Caki2 (cell line): ENCODE measurements around the gene LUC7L. TPM values are rescaled to one million over a fixed set of nuclear protein-coding genes. Genes with fewer than 3 reads are reported as not detected.
A peak's percentile ranks its signal among the peaks of the same experiment; 100 is the strongest.
"Not testable (repeated sequence)": the region's sequence is repeated elsewhere in the genome, so short reads cannot be mapped to it uniquely, and the experiment has no call there.

ENCODE experiments used
- DNase-seq: peaks from one replicate; pipeline ENCODE4 v3.0.0-alpha.2; 2015; ENCODE audit warnings: low read depth
- in situ Hi-C: cut with HindIII; loops from 2 replicates; pipeline ENCODE4 v1.10.0; 2016; ENCODE audit warnings: low sequenced_read_pairs, low pct_unique_long_range_greater_than_20kb, mixed read lengths
- total RNA-seq: library from RNA; depleted of rRNA; stranded (reverse); fragments of >200 nt; shearing (Covaris generic); gene quantifications from 2 replicates; pipeline ENCODE4 v1.2.3, GENCODE V29; 2014; ENCODE audit warnings: low replicate concordance

Gene LUC7L
- total RNA-seq, 1 experiment from 2014 or later, result 32.7 TPM

GRCh38 chr16:173928-174769, 55.1 kb downstream of the LUC7L start:
- in situ Hi-C loops, result not testable (repeated sequence)
- peak; percentile 25 for DNase-seq

DNA sequence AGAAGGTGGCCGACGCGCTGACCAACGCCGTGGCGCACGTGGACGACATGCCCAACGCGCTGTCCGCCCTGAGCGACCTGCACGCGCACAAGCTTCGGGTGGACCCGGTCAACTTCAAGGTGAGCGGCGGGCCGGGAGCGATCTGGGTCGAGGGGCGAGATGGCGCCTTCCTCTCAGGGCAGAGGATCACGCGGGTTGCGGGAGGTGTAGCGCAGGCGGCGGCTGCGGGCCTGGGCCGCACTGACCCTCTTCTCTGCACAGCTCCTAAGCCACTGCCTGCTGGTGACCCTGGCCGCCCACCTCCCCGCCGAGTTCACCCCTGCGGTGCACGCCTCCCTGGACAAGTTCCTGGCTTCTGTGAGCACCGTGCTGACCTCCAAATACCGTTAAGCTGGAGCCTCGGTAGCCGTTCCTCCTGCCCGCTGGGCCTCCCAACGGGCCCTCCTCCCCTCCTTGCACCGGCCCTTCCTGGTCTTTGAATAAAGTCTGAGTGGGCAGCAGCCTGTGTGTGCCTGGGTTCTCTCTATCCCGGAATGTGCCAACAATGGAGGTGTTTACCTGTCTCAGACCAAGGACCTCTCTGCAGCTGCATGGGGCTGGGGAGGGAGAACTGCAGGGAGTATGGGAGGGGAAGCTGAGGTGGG, 55.9 kb downstream of the LUC7L start:
- DNase-seq, in situ Hi-C loops: not testable (repeated sequence)

GRCh38 chr16:172374-172941, 56.8 kb downstream of the LUC7L start, which contains the start of gene HBA2:
TSS of gene HBA2 (plus strand) at chr16:172876. CDS start at chr16:172913, 37 bp downstream.
- in situ Hi-C loops, DNase-seq: not testable (repeated sequence)

GRCh38 chr16:170788-171187, 58.5 kb downstream of the LUC7L start:
- DNase-seq, result no peak
- in situ Hi-C loops, result no loop called here

- peak; percentile 46 for DNase-seq
- in situ Hi-C loops, result not testable (repeated sequence)
Measured at GRCh38 chr16:170088-170507, 59.2 kb downstream of the LUC7L start.

DNA sequence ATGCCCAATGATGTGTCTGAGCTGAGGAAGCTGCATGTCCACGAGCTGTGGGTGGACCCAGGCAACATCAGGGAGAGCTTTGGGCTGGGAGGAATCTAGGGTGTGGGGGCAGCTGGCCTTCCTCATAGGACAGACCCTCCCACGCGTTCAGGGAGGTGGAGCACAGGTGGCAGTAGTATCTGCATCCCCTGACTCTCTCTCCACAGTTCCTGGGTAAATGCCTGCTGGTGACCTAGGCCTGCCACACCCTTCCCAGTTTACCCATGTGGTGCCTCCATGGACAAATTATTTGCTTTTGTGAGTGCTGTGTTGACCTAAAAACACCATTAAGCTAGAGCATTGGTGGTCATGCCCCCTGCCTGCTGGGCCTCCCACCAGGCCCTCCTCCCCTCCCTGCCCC, 60.2 kb downstream of the LUC7L start:
- in situ Hi-C loops, result no loop called here
- no peak for DNase-seq

DNA sequence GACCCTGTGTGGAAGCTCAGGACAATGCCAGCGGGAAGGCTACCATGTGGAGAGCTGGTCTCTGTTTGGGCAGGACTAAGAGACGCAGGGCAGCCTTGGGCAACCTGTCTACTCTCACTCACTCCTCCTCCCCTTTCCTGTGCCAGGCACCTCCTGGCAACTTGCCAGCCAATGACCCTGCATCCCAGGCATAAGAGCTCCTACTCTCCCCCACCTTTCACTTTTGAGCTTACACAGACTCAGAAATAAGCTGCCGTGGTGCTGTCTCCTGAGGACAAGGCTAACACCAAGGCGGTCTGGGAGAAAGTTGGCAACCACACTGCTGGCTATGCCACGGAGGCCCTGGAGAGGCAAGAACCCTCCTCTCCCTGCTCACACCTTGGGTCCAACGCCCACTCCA, 60.8 kb downstream of the LUC7L start:
- DNase-seq, result no peak
- in situ Hi-C loops, result no loop called here

DNA sequence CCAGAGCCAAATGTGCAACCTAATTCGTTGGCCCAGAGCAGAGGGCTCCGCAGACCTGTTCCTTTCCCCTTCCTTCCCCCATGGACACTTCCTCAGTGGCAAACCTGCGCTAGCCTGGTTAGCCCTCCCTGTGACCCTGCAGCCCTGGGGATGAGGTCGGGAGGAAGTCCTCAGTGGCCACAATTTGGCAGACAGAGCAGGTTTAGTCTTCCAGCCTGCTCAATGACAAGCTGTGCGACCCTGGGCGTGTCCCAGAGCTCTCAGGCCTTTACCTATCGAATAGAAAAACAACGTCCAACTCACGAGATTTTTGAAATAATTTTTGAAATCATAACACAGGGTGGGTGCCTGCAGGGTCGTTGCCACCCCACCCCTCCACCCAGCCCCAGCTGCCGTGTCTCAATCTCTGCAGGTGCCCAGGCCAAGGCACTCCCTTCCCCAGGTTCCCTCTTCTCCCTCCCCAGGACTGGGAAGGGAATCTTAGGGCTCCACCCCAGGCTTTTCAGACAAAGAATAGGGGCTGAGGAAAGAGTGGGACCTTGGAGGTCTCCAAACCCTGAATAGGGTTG, 62.0 kb downstream of the LUC7L start:
- no peak for DNase-seq
- in situ Hi-C loops, result no loop called here

DNA sequence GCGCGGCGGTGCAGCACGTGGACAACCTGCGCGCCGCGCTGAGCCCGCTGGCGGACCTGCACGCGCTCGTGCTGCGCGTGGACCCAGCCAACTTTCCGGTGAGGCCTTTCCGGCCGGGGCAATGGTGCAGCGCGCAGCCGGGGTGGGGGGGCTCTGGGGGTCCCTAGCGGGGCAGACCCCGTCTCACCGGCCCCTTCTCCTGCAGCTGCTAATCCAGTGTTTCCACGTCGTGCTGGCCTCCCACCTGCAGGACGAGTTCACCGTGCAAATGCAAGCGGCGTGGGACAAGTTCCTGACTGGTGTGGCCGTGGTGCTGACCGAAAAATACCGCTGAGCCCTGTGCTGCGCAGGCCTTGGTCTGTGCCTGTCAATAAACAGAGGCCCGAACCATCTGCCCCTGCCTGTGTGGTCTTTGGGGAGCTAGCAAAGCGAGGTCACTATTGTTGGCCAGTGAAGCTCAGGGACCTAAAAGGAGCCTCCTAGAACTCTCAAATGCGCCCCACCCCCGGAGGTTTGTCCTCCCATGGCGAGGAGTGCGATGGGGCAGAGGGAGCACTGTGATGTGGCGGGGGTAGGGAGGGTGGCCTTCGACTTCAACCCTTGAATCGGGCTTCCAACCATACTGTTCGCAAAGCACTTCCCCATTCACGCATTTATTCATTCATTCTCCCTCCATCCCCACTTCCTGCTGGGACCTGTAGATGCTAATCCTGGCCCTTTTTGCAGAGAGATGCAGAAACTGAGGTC, 62.7 kb downstream of the LUC7L start:
- in situ Hi-C loops, result no loop called here
- DNase-seq, result no peak

GRCh38 chr16:165539-166374, 63.5 kb downstream of the LUC7L start, which contains the start of gene HBM:
TSS of gene HBM (plus strand) at chr16:165978. CDS start at chr16:165998, 20 bp downstream.
- in situ Hi-C loops, result no loop called here
- DNase-seq, result no peak

DNA sequence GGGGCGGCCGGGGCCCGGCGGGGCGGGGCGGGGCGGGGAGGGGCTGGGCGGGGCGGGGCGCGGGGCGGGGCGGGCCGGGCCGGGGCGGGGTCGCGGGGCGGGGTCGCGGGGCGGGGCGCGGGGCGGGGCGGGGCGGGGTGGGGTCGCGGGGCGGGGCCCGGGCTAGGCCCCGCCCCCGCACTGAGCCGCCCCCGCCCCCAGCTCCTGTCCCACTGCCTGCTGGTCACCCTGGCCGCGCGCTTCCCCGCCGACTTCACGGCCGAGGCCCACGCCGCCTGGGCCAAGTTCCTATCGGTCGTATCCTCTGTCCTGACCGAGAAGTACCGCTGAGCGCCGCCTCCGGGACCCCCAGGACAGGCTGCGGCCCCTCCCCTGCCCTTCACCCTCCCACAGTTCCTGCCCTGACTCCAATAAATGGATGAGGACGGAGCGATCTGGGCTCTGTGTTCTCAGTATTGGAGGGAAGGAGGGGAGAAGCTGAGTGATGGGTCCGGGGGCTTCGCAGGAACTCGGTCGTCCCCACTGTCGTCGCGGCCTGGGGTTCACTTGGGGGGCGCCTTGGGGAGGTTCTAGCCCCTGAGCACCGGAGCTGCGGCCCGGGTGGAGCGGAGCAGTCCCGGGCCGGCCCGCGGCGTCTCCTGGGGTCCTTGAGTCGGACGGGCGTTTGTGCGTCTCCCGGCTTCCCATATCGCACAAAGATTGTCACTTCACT, 64.3 kb downstream of the LUC7L start:
- in situ Hi-C loops, result no loop called here
- DNase-seq, result no peak

GRCh38 chr16:164134-164823, 65.0 kb downstream of the LUC7L start:
- in situ Hi-C loops, DNase-seq: not testable (repeated sequence)

DNA sequence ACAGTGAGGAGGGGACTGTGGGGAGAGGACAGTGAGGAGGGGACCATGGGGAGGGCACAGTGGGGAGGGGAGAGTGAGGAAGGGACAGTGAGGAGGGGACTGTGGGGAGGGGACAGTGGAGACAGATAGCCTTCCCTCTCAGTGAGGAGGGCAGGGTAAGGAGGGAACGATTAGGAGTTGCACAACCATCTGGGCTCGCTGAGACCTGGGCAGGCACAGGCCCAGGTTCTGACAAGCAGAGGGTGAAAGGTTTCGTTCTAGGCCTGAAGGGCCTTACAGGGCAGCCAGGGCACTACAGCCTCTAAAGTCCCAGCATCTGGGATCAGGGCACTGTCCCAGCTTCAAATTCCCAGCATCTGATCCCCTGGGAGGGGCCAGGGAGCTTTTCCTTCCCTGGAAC, 65.6 kb downstream of the LUC7L start:
- DNase-seq, in situ Hi-C loops: not testable (repeated sequence)

DNA sequence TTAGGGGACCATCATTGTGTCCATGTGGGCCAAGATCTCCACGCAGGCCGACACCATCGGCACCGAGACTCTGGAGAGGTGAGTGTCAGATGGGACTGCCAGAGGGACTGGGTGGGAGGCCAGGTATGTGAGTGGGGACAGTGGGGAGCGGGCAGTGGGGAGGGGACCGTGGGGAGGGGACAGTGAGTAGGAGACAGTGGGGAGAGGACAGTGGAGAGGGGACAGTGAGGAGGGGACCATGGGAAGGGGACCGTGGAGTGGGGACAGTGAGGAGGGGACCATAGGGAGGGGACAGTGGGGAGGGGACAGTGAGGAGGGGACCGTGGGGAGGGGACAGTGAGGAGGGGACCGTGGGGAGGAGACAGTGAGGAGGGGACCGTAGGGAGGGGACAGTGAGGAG, 66.1 kb downstream of the LUC7L start:
- in situ Hi-C loops, DNase-seq: not testable (repeated sequence)

DNA sequence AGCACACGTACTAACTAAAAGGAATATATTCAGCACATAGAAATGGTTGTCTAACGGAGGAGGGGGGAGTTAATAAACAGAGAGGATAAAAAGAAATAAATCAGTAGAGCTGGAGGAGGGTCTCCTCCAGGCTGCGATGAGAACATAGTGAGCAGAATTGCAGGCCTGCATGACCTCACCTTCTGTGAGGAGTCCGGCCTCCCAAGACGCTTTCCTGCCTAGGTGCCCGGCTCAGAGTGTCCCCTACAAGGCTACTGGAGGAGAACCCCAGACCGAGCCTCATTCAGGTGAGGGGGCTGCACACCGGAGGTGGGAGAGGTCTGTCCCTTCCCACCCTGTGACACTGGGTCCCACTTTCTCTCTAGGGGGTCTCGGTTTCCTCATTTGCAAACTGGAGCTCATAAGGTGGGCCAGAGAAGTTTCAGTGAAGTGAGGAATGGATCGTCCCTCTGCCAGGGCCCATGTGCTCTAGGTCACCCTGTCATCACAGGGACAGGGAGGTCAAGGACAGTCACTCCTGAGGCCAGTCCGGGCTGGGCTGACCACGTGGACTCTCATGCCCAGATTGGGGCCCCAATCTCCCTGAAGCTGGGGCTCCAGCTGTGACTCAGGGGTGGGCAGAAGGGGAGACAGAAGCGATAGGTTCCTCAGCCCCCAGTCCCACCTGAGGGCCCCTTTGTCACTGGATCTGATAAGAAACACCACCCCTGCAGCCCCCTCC, 66.8 kb downstream of the LUC7L start:
- DNase-seq, result no peak
- in situ Hi-C loops, result no loop called here
